LoVo (cell line): Measurements from ENCODE around the gene ZC2HC1B.
A peak's percentile ranks its signal among the peaks of the same experiment; 100 is the strongest.
"Not testable (repeated sequence)": the region's sequence is repeated elsewhere in the genome, so short reads cannot be mapped to it uniquely, and the experiment has no call there.

Experiments
- DNase-seq: peaks from one replicate; pipeline ENCODE4 v3.0.0-alpha.2; 2016; ENCODE audit warnings: low spot score

ZC2HC1B gene

DNA sequence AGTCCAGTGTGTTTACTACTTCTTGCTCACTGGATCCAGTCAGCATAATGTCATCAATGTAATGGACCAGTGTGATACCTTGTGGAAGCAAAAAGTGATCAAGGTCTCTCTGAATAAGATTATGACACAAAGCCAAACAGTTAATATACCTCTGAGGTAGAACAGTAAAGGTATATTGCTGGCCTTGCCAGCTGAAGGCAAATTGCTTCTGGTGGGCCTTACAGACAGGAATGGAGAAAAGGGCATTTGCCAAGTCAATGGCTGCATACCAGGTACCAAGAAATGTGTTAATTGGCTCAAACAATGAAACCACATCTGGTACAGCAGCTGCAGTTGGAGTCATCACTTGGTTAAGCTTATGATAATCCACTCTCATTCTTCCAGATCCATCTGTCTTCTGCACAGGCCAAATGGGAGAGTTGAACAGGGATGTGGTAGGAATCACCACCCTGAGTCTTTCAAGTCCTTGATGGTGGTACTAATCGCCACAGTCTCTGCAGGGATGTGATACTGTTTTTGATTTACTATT lies 7.0 kb downstream of the ZC2HC1B start:
- DNase-seq, result not testable (repeated sequence)

DNA sequence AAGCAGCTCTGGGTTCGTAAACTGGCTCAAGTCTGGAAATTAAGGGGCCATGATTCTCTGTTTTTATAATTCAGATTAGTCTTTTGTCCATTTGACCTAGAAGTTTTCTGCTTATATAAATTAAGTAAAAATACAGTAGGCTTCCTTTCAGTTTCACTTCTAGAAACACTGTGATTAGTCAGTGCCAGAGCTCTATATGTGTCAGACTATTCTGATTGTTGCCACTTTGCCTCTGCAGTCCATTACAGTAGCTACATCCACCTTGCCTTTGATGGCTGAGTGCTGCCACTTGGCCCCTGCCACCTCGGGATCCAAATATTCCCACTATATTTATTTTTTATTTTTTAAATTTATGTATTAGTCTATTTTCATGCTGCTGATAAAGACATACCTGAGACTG lies 7.9 kb downstream of the ZC2HC1B start:
- no peak for DNase-seq

DNA sequence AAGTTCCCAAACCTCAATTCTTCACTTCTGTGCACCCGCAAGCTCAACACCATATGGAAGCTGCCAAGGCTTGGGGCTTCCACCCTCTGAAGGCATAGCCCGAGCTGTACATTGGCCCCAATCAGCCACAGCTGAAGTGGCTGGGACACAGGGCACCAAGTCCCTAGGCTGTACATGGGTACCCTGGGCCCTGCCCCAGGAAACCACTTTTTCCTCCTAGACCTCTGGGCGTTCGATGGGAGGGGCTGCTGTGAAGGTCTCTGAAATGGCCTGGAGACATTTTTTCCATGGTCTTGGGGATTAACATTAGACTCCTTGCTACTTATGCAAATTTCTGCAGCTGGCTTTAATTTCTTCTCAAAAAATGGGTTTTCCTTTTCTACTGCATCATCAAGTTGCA lies 9.3 kb downstream of the ZC2HC1B start:
- not testable (repeated sequence) for DNase-seq

DNA sequence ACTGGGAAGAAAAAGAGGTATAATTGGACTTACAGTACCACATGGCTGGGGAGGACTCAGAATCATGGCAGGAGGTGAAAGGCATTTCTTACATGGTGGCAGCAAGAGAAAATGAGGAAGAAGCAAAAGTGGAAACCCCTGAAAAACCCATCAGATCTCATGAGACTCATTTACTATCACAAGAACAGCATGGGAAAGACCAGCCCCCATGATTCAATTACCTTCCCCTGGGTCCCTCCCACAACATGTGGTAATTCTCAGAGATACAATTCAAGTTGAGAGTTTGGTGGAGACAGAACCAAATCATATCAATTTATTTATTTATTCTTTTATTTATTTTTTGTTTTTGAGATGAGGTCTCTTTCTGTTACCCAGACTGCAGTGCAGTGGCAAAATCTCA lies 10.2 kb downstream of the ZC2HC1B start:
- not testable (repeated sequence) for DNase-seq

DNA sequence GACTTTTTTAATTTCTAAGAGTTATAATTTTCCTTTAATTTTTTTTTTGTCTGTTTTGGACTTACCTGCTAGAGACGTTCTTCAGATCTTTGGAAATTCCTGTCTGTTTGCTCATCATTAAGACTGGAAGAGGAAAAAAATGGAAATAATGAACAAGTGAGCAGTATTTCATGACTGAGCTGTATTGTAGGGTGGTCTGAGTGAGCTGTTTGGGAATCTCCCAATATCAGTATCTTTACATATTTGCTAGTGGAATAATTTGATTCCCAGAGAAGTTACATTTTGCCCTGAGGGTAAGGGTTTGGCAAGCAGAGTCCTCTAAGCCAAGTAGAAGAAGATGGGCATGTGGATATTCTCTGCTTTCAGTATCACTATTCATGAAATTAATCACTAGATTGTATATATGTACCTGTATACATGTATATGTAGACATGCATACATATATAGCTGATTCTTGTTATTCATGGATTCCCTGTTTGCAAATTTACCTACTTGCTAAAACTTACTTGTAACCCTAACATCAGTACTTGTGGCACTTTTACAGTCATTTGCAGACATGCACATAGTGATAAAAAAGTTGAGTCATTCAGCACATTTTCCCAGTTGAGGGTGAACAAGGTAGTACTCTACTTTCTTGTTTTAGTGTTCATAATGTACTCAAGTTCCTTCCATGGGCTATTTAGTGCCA lies 13.5 kb downstream of the ZC2HC1B start:
- DNase-seq, result no peak

DNA sequence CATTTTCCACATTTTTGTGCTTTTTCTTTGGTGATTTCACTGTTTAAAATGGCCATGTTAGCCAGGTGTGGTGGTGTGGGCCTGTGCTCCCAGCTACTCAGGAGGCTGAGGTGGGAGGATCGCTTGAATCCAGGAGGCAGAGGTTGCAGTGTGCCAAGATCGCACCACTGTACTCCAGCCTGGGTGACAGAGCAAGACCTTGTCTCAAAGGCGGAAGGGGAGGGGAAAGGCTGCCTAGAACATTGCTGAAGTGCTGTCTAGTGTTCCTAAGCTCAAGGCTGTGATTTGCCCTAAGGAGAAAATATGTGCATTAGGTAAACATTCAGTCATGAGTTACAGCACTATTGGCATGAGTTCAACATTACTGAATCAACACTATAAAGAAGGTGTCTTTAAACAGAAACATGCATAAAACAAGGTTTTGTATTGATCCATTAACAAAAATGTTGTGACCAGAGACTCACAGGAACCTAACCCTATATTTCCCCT lies 14.0 kb downstream of the ZC2HC1B start:
- peak; percentile 8 for DNase-seq

DNA sequence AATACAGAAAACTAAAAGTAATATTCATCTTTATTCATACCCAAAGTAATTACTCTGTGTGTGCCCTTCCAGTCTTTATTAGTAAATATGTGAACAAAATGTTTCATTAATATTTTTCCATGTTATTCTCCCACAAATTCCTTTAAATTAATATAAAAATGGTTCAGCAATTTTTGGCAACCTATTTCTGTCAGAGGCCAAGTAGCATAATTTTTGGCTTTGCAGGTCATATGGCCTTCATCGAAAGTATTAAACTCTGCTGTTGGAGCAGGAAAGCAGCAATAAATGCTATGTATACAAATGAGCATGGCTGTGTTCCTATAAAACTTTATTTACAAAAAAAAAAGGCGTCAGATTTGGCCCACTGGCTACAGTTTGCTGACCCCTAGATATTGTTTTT lies 16.1 kb downstream of the ZC2HC1B start:
- no peak for DNase-seq

DNA sequence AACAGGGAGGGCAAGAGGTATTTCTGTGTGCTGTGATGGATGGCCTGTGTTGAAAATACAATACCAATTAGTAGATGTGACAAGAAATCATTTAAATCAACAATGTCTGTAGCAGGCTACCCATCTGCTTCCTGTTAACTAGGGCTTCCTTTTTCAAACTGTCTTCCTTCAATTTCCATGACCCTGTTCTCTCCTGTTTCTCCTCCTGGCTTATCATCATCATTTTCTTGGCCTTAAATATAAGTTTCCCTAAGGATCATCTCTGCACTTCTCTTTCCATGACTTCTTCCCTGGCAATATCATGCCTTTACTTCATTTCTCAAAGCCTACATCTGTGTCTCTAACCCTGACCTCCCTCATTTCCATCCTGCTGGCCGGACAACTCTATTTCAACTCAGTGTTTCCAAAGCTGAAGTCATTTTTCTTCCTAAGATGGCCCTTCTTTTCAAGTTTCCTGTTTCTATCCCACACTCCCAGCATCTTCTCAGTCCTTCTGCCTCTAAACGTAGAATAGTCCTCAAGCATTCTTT lies 18.2 kb downstream of the ZC2HC1B start:
- no peak for DNase-seq

DNA sequence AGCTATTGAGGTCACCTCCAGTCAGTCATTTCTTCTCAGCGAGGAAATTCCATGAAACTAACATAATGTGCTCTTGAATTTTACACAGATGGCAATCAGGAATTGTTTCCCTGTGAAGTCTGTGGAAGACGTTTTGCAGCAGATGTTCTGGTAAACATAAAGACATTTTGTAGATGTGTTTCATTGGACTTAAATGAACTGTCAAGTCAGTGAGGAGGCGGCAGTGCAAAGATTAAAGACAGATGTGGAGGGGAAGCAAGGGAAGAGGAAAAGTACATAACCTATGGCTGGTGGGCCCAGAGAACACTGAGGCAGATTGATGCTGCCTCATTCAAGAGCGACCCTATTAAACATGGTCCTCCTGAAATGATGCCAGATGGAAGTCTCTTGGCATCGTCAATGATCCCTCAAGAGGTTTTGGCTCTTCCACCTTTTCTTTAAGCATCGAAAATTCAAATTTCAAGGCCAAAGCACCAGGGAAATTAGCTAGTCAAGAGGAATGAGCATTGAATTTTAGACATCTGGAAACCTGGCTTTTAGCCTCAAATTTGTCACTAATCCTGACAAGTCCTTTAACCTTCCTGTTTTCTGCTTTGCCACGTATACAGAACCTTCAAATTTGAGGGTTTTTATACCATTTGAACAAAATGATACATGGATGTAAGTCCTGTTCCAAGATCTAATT lies 20.1 kb downstream of the ZC2HC1B start:
- no peak for DNase-seq

DNA sequence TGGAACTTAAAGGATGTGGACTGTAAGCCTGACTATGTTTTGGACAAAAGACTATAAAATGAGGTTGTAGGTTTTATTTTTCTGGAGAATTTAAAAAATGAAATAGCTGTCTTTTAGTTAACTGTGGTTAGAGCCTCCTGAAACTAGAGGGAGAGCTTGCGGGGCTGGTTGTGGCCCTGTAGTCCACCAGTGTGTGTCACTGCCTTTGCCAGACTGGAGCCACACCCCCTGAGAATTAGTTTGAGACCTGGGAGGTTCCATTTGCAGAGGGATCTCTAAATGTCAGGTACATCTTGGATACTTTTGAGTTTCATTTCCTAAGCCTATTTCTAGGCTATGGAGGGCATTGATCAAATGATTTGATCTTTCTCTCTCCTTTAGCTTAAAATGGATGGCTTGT lies 20.8 kb downstream of the ZC2HC1B start:
- DNase-seq, result no peak

DNA sequence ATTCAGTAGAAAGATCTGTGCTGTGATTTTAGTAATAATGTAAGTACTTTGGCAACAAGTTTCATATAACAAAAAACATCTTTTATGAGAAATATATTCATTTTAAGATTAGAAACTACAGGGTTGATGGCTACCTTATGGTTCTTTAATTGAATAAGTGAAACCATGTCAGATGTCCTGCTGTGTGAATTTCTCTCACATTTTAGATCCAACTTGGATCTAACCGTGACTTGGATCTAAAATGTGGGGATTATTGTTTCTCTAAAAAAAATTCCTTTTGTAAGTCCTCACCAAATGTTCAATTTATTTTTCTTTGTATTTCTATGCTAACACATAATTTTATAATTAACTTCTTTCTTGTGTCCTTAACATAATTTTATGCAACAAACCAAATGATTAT lies 30.4 kb downstream of the ZC2HC1B start:
- no peak for DNase-seq

DNA sequence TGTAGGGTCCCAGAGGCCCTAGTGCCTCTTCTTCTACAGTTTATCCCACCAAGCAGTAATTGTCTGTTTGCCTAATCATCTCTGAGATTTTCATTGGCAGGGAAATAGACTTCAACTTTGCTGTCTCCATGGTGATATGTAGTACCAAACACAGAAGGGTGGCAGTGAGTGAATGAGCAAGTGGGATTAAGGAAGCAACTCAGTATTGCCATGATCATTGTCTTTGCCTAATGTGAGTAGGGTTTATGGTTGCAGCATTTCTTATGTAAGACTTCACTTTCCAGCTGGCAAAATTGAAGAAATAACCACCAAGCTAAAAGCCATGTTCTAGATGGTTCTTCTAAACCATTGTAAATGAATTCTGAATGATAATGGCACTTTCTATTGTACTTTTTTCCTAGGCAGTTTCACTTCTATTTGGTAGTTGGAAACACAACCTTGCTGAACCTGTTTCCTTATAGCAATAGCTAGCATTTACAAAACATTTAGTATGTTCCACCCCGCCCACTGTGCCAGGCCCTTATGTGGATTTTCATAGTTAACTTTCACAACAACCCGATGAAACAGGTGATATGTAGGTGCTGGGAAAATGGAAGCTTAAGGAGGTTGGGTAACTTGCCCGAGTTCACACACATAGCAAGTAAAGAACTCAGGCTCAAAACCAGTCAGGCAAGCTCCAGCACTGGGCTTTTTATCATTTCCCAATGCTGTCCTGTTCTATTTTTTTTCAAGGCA lies 32.0 kb downstream of the ZC2HC1B start:
- no peak for DNase-seq

DNA sequence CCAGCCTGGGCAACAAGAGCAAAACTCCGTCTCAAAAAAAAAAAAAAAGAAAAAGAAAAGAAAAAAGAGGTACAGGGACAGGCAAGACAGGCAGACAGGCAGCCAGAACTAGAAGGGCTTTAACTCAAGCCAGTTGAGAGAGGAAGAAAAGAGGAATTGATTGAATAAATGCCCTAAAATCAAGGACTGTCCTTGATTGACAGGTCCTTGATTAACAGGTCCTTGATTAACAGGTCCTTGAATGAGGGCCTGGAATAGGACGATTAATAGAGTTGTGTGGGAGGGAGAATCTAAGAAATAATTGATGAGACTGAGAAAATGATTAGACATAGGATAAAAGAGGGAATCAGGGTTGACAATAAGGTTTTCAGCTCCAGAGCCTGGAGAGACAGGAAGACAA lies 36.1 kb downstream of the ZC2HC1B start:
- no peak for DNase-seq

DNA sequence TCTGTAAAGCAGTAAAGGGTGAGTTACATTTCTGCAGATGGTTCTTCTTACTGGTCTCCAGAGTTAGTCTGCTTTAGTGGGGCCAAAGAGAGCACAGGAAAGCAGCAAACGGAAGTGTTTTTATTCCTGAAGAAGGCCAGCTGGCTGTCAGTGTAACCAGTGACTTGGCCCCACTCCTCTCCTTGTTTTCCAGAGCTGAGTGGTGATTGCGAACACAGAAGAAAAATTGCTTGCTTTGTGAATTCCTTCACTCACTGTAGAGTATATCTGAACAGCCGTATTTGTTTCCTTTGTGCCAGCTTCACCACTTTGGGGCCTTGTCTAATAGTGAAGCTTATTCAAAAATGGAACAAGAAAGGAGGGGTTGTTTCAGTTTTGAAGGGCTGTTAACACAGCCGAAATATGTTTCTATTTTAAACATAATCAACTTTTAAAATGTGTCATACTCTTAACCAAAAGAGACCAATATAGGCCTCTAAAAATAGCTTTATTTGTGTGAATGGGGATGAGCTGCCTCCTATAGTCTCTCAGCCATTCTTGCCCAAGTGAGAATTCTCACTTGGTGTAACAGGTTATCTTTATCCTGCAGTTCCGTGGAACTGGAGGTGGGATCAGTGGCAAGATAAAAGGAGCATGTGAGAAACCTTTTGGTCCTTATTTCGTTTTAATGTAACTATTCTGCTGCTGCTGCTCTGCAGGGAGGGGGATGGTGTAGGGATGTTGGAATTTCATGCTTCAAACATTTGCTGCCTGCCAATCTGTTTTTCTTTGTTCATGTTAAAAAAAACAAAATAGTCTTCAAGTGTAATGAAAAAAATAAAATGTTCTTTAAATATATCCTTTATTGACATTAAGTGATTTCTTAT lies 37.8 kb downstream of the ZC2HC1B start:
- DNase-seq, result no peak

DNA sequence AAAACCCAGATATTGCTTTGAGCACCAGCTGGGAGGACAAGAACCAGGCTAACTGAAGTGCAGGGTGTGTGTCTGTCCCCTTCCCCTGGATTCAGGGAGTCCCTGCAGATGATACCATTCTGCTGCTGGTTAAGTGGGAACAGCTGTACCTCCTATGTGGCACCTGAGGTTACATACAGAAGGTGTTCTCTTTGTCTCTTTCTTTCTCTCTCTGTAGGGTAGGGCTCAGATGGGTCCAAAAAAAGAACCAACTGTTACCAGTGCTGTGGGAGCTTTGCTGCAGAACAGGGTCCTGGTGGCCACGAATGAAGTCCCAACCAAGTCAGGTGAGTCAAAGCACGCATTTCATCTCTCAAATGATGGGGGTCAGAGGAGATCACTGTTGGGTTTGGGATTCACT lies 38.6 kb downstream of the ZC2HC1B start:
- no peak for DNase-seq

DNA sequence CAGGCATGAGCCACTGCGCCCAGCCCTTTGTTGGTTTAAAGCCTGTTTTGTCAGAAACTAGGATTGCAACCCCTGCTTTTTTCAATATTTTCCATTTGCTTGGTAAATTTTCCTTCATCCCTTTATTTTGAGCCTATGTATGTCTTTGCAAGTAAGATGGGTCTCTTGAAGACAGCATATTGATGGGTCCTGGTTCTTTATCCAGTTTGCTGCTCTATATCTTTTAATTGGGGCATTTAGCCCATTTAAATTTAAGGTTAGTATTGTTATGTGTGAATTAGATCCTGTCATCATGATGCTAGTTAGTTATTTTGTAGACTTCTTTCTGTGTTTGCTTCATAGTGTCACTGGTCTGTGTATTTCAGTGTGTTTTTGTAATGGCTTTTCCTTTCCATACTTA lies 46.8 kb downstream of the ZC2HC1B start:
- no peak for DNase-seq

DNA sequence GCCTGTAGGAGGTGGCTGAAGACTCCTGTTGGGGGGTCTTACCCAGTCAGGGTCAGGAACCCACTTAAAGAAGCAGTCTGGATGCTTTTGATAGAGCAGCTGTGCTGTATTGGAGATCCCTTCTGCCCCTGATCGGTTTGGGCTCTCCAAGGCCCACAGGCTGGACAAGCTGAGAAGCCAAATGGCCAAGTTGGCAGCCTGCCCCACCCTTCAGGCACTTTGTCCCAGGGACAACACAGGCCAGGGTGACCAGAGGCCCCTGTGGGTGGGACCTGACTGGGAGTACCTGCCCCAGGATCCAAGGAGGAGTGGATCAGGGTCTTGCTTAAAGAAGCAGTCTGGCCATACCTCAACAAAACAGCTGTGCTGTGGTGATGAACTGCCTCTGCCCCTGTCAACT lies 48.4 kb downstream of the ZC2HC1B start:
- no peak for DNase-seq

DNA sequence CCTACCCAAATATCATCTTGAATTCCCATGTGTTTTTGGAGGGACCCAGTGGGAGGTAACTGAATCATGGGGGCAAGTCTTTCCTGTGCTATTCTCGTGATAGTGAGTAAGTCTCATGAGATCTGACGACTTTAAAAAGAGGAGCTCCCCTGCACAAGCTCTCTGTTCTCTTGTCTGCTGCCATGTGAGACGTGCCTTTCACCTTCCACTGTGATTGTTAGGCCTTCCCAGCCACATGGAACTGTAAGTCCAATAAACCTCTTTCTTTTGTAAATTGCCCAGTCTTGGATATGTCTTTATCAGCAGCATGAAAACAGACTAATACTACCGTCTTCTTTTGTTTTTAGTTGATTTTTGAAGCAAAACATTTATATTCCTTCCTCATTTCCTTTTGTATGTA lies 52.8 kb downstream of the ZC2HC1B start:
- not testable (repeated sequence) for DNase-seq

DNA sequence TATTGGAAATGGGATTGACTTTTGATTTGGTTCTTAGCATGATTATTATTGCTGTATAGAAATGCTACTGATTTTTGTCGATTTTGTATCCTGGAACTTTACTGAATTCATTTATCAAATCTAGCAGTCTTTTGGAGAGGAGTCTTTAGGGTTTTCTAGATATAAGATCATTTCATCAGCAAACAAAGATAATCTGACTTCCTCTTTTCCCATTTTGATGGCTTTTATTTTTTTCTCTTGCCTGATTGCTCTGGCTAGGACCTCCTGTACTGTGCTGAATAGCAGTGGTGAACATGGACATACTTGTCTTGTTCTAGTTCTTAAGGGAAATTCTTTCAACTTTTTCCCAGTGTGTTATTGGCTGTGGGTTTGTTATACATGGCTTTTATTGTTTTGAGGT lies 64.6 kb downstream of the ZC2HC1B start:
- no peak for DNase-seq

DNA sequence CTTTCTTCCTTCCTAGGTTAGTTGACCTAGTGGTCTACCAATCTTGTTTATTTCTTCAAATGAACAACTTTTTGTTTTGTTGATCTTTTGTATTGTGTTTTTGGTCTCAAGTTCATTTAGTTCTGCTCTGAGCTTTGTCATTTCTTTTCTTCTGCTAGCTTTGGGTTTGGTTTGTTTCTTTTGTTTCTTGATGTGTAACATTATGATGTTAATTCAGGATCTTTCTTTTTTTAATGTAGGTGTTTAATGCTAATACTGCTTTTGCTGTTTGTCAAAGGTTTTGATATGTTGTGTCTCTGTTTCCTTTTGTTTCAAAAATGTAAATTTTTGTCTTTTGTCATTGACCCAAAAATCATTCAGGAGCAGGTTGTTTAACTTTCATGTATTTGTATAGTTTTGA lies 65.7 kb downstream of the ZC2HC1B start:
- no peak for DNase-seq

DNA sequence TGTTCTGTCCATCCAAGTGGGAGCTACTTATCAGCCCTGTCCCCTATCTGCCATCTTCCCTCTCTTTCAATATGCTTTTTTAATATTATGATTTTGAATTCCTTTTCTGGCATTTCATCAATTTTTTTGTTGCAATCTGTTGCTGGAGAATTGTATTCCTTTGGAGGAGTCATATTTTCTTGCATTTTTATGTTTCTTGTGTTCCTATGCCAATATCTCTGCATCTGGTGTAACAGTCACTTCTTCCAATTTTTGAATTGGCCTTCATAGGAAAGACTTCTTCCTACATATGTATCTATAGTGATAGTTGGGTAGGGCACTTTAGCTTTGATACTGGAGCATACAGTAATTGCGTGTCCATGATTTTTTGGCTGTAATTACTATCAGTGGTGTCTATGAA lies 70.1 kb downstream of the ZC2HC1B start:
- DNase-seq, result no peak

DNA sequence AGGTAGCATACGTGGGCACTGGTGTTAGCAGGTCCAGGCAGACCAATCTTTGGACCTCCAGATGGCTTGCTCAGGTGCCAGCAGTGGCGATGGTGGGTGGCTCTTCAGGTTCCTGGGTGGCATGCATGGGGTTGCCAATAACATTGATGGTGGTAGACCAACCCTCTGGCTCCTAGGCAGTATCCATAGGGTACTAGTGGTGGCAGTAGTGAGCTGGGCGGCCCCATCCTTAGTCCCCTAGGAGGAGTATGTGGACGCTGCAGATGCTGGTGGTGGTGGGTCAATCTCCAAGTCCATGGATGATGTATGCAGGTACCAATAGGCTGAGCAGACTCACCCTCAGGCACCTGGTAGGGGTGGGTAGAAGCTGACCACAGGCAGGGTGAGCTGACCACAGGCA lies 70.6 kb downstream of the ZC2HC1B start:
- no peak for DNase-seq
